Endodermal cell (in vitro differentiated cells): ENCODE results near the gene RREB1. TPM values are rescaled to one million over a fixed set of nuclear protein-coding genes. Genes with fewer than 3 reads are reported as not detected.

ENCODE experiments used
- DNase-seq: peaks from one replicate; pipeline ENCODE4 v3.0.0-alpha.2; 2017
- H3K27ac ChIP-seq: 2 replicates; pipeline ENCODE4 v1.5.1; 2013; ENCODE audit warnings: mild to moderate bottlenecking, low read depth, low read length, moderate library complexity
- H3K27me3 ChIP-seq: 2 replicates; pipeline ENCODE4 v1.6.1; 2013; ENCODE audit warnings: mild to moderate bottlenecking, low read length, moderate library complexity; ENCODE audit not compliant: insufficient read depth, control insufficient read depth, poor library complexity, severe bottlenecking
- H3K36me3 ChIP-seq: 2 replicates; pipeline ENCODE4 v1.7.0; 2013; ENCODE audit warnings: mild to moderate bottlenecking, low read length, moderate library complexity; ENCODE audit not compliant: control insufficient read depth, insufficient read depth
- H3K4me1 ChIP-seq: one replicate; pipeline ENCODE4 v1.7.0; 2013; ENCODE audit warnings: low read length; ENCODE audit not compliant: control insufficient read depth, insufficient read depth
- H3K4me3 ChIP-seq: 2 replicates; pipeline ENCODE4 v1.5.1; 2013; ENCODE audit warnings: mild to moderate bottlenecking, low read length, moderate library complexity
- H3K9ac ChIP-seq: 2 replicates; pipeline ENCODE4 v1.6.1; 2013; ENCODE audit warnings: mild to moderate bottlenecking, low read length, moderate library complexity; ENCODE audit not compliant: poor library complexity, severe bottlenecking; ENCODE audit errors: extremely low read depth
- H3K9me3 ChIP-seq: 2 replicates; pipeline ENCODE4 v1.6.1; 2013; ENCODE audit warnings: mild to moderate bottlenecking, low read length, moderate library complexity; ENCODE audit not compliant: control insufficient read depth
- H3K27ac Mint-ChIP-seq: 2 replicates; pipeline ENCODE4 v1.8.0; 2020; ENCODE audit warnings: mixed read lengths
- H3K27me3 Mint-ChIP-seq: 2 replicates; pipeline ENCODE4 v1.8.0; 2021; ENCODE audit warnings: mild to moderate bottlenecking, mixed read lengths; ENCODE audit not compliant: insufficient read depth
- H3K36me3 Mint-ChIP-seq: 2 replicates; pipeline ENCODE4 v1.8.0; 2020; ENCODE audit warnings: low read depth, mixed read lengths
- H3K4me1 Mint-ChIP-seq: 2 replicates; pipeline ENCODE4 v1.8.0; 2020; ENCODE audit warnings: mixed read lengths
- H3K4me3 Mint-ChIP-seq: 2 replicates; pipeline ENCODE4 v1.8.0; 2020; ENCODE audit warnings: mild to moderate bottlenecking, moderate library complexity, mixed read lengths
- H3K9me3 Mint-ChIP-seq: 2 replicates; pipeline ENCODE4 v1.8.0; 2020; ENCODE audit warnings: mild to moderate bottlenecking, mixed read lengths
- WGBS, 2 experiments: methylation state at CpG; one replicate each; pipeline versions ENCODE4 v1.1.5 to v1.1.7; 2013; ENCODE audit warnings: missing lambda C conversion rate in 2 of 2, mixed read lengths in 1 of 2; ENCODE audit not compliant: insufficient coverage in 1 of 2, insufficient read length in 1 of 2; 5-methylcytosine and 5-hydroxymethylcytosine counted together
- total RNA-seq, 2 donors: library from RNA; stranded (reverse); fragmentation: NEBNext Ultra II Directional in 1 of 2; extraction: Animal tissue kit (Norgen Biotek cat#: 25700) in 1 of 2; gene quantifications; 2 replicates in 1 of 2; 3 replicates in 1 of 2; pipeline ENCODE4 v1.2.1, GENCODE V29; 2021
- TF ChIP-seq, protein P1 (sequence below): fragments of 200-600 bp; sonication (generic); conservative IDR thresholded peaks from 2 replicates; pipeline ENCODE4 v1.5.0; 2021; ENCODE audit warnings: antibody characterized with exemption, mild to moderate bottlenecking

Gene RREB1
- total RNA-seq, 2 donors from 2014 or later, result 51.2 to 64.3 TPM

- WGBS, 2 experiments, result 57 to 67% methylated on average over 1 of the region's 1 CpG
- H3K27ac Mint-ChIP-seq, result no peak overlapping the region
Observed at GRCh38 chr6:7138921-7139358, 31.2 kb downstream of the RREB1 start.

GRCh38 chr6:7139835-7140470, 32.2 kb downstream of the RREB1 start:
- peak overlapping the region; percentile 76 for H3K4me3 ChIP-seq
- Mint-ChIP-seq H3K36me3 (no peaks in the 10 kb centered on the region), H3K27me3 (no peaks in the 10 kb centered on the region), H3K9me3 (no peaks in the 10 kb centered on the region), H3K4me1 (peaks cover 51% of the 10 kb centered on the region), H3K4me3 (peak overlapping the region; percentile 55), H3K27ac (no peak overlapping the region)
- H3K36me3 ChIP-seq, result no peaks in the 10 kb centered on the region
- no peak for DNase-seq
- TF ChIP-seq, protein P1, sequence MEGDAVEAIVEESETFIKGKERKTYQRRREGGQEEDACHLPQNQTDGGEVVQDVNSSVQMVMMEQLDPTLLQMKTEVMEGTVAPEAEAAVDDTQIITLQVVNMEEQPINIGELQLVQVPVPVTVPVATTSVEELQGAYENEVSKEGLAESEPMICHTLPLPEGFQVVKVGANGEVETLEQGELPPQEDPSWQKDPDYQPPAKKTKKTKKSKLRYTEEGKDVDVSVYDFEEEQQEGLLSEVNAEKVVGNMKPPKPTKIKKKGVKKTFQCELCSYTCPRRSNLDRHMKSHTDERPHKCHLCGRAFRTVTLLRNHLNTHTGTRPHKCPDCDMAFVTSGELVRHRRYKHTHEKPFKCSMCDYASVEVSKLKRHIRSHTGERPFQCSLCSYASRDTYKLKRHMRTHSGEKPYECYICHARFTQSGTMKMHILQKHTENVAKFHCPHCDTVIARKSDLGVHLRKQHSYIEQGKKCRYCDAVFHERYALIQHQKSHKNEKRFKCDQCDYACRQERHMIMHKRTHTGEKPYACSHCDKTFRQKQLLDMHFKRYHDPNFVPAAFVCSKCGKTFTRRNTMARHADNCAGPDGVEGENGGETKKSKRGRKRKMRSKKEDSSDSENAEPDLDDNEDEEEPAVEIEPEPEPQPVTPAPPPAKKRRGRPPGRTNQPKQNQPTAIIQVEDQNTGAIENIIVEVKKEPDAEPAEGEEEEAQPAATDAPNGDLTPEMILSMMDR, result no peak
- WGBS, 2 experiments, result 84 to 95% methylated on average over 7 of the region's 7 CpGs
- no peaks in the 10 kb centered on the region for H3K9me3 ChIP-seq
- H3K27ac ChIP-seq, result no peak overlapping the region
- H3K27me3 ChIP-seq, result no peaks in the 10 kb centered on the region
- H3K9ac ChIP-seq, result no peak overlapping the region
- peaks cover 25% of the 10 kb centered on the region for H3K4me1 ChIP-seq

More at GRCh38 chr6:7138921-7139358, 31.2 kb downstream of the RREB1 start:
- no peak overlapping the region for H3K27ac ChIP-seq
- H3K27me3 ChIP-seq, result no peaks in the 10 kb centered on the region
- H3K4me3 ChIP-seq, result no peak overlapping the region
- no peaks in the 10 kb centered on the region for H3K9me3 Mint-ChIP-seq
- DNase-seq, result peak; percentile 67
- H3K4me1 Mint-ChIP-seq, result peaks cover 47% of the 10 kb centered on the region
- TF ChIP-seq, protein P1, result no peak
- H3K4me1 ChIP-seq, result peaks cover 20% of the 10 kb centered on the region
- no peak overlapping the region for H3K4me3 Mint-ChIP-seq
- H3K9ac ChIP-seq, result no peak overlapping the region
- no peaks in the 10 kb centered on the region for H3K27me3 Mint-ChIP-seq
- no peaks in the 10 kb centered on the region for H3K9me3 ChIP-seq
- no peaks in the 10 kb centered on the region for H3K36me3 Mint-ChIP-seq
- H3K36me3 ChIP-seq, result no peaks in the 10 kb centered on the region

DNA sequence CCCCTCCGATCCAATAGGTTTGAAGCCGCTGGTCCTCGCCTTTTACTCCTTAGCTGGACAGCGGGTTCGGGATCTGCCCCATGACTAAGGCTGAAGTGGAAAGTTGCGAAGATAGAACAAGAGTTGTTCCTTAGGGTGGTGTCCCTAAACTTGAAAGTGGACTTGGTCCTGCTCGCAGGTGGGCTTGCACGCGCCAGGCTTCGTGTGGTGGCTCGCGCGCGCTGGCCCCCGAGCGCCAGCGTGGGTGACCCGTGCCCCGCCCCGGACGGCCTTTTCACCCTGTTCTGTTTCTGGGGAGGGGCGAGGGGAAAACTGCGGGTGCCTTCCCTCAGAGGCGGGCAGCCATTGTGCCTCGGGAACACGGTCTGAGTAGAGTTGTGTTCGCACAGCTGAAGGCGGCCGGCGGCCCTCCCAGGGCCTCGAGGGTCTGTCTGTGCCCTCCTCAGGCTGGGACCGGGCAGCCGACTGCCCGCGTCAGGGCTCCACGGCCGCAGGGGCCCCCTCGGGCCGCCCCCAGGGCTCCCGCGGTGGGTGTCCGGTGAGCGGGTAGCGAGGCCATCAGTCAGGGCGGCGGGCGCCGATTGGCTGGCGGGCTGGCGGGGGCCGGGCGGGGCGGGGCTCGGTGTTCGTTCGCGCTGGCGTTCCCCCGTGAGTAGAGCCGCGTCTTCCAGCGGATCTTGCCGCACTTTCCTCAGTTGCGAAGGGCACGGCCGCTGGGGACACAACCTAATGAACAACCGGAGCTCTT, 33.0 kb downstream of the RREB1 start:
- Histone ChIP-seq H3K36me3 (no peaks in the 10 kb centered on the region), H3K4me3 (peak overlapping the region; percentile 78), H3K27me3 (no peaks in the 10 kb centered on the region), H3K9ac (peak overlapping the region; percentile 72), H3K9me3 (no peaks in the 10 kb centered on the region), H3K27ac (peak overlapping the region; percentile 40), H3K4me1 (peaks cover 32% of the 10 kb centered on the region)
- TF ChIP-seq, protein P1, result no peak
- H3K4me3 Mint-ChIP-seq, result peak overlapping the region; percentile 55
- no peaks in the 10 kb centered on the region for H3K36me3 Mint-ChIP-seq
- H3K27me3 Mint-ChIP-seq, result no peaks in the 10 kb centered on the region
- H3K27ac Mint-ChIP-seq, result peak overlapping the region; percentile 91
- DNase-seq, result peak; percentile 95
- peaks cover 59% of the 10 kb centered on the region for H3K4me1 Mint-ChIP-seq
- 5 to 13% methylated on average over 25 to 67 of the region's 67 CpGs for WGBS, 2 experiments
- no peaks in the 10 kb centered on the region for H3K9me3 Mint-ChIP-seq
